Astrocyte of the cerebellum (primary cell): Measurements from ENCODE around the gene KCNIP1.

Source experiments
- DNase-seq: peaks from one replicate; pipeline ENCODE4 v3.0.0-alpha.2; 2011; ENCODE audit warnings: low read depth
- H3K4me3 ChIP-seq: 2 replicates; pipeline ENCODE4 v1.5.1; 2011; ENCODE audit warnings: mild to moderate bottlenecking, low read depth, low read length, moderate library complexity
- CTCF ChIP-seq: IDR thresholded peaks from 2 replicates; pipeline ENCODE4 v1.5.1; 2012; ENCODE audit warnings: low read length, low read depth, moderate library complexity, mild to moderate bottlenecking; ENCODE audit errors: missing control alignments
- in situ Hi-C: cut with HindIII; loops from 2 replicates; pipeline ENCODE4 v1.10.0; 2017; ENCODE audit warnings: low sequenced_read_pairs

Gene KCNIP1

DNA sequence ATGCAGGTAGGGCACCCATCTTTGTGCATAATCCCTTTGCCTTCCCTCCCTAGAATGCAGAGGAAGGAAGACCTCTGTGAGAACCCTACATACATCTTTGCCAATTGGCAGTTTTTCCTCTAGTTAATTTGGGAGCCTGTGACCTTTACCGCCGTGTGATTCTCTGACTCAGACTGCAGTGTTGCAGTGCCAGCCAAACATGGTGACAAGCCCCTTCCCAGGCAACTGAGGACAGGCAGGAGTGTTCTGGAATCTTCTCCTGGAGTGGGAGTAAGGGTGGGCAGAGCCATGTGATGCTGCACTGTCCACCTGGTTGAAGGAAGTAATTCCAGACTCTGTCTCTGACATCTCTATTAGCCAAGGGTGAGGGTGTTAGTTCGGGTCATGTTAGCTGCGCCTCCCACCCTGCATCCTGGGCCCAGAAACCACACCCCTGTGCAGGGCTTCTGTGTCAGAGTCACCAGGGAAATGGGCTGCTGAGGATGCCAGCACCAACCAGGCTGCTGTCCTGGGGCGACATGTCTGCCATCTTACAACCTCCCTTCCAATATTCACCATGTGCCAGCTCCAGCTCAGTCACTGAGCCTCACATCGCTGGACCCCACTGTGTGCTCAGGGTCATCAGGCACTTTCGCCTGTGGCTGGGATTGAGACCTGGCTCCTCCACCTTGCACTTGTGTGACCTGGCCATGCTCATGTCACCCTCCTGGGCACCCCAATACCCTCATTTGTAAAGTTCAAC, 21.8 kb downstream of the KCNIP1 start:
- in situ Hi-C loops = no loop called here
- no peak overlapping the region for H3K4me3 ChIP-seq
- no peak for TF ChIP-seq CTCF
- DNase-seq = no peak

DNA sequence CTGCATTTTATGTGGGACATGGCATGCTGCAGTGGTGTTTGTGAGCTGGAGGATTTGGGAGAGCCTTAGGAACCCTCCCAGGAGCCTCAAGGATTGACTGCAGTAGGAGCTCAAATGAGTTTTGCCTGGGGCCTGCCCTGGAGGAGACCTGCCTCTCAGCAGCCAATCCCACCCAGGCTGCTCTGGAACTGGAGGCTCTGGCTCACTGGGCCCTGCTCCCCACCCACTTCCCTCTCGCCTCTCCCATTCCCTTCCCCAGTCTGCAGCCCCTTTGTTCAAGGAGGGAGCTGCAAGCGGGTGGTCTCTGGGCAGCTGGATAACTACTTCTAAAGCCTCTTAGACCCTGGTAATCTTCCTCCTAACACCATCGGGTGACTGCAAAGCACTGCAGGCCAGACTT, 24.2 kb downstream of the KCNIP1 start:
- in situ Hi-C loops = no loop called here
- TF ChIP-seq CTCF = no peak
- no peak overlapping the region for H3K4me3 ChIP-seq
- no peak for DNase-seq

GRCh38 chr5:170528976-170529375, 25.2 kb downstream of the KCNIP1 start:
- H3K4me3 ChIP-seq = no peak overlapping the region
- in situ Hi-C loops = no loop called here
- no peak for DNase-seq
- no peak for TF ChIP-seq CTCF

DNA sequence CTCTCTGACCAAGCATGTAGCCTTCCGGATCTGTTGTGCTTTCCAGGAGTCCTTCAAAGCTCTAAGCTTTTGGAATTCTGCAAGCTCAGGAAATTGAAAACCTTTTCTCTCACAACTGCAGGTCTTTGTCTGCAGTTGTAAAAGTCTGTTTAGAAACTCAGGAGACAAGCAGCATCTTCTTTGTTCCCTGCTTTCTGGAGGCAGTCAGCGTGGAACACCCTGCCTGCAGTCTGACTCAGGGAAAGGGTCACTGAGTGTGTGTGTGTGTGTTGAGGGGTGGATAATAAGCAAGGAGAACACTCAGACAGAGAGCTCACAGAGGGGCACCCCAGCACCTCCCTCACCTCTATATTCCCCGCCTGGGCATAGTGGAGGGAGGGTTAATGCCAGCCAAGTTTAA, 29.1 kb downstream of the KCNIP1 start:
- in situ Hi-C loops = no loop called here
- H3K4me3 ChIP-seq = no peak overlapping the region
- no peak for TF ChIP-seq CTCF
- no peak for DNase-seq

DNA sequence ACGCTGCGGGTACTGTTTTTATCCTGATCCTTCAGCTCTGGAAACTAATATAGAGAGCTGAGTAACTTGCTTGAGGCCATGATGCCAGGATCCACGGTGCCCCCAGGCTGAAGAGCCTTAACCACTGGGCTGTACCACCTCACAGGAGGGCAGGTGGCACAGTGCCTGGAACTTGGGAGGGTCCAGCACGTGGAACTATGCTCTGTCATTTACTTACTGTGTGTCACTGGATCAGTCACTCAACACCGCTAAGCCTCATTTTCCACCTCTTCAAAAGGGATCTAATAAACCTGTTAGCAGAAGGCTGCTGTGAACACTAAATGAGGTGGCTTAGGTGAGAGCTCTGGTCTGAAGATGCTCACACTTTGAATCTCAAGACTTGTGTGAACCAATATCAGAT, 29.6 kb downstream of the KCNIP1 start:
- no peak for DNase-seq
- in situ Hi-C loops = no loop called here
- TF ChIP-seq CTCF = no peak
- no peak overlapping the region for H3K4me3 ChIP-seq

- in situ Hi-C loops = no loop called here
- no peak for DNase-seq
- no peak for TF ChIP-seq CTCF
- no peak overlapping the region for H3K4me3 ChIP-seq
Measured at GRCh38 chr5:170534177-170534576, 30.4 kb downstream of the KCNIP1 start.

DNA sequence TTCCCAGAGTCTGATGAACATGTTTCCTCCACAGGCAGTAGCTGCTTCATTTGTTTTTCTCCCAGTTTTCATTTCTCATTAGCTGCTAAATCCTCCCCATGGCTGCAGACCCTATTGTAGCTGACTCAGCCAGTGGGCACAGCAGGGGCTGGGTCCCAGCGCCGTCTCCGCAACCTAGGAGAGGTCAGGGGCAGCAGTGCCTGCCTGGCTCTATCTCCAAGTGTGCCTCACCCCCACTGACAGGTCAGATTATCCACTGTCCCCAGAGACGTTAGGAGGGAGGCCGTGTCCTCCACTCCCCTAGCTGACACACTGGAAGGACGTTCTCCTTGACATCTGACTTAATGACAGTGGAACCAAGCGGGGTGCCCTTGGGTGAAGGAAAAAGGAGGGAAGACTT, 31.1 kb downstream of the KCNIP1 start:
- TF ChIP-seq CTCF = no peak
- DNase-seq = no peak
- in situ Hi-C loops = no loop called here
- H3K4me3 ChIP-seq = no peak overlapping the region
